Vagina (tissue), 2 donors: ENCODE results near the gene ETV7. TPM values are rescaled to one million over a fixed set of nuclear protein-coding genes. Genes with fewer than 3 reads are reported as not detected.

Experiments used
- DNase-seq, 2 donors: peaks; one replicate each; pipeline ENCODE4 v3.0.0-alpha.2; 2017; ENCODE audit errors: extremely low spot score in 2 of 2
- H3K27ac ChIP-seq: fragments of 200-600 bp; sonication (generic); one replicate; pipeline ENCODE4 v1.5.1; 2019
- H3K27me3 ChIP-seq: fragments of 200-600 bp; sonication (generic); one replicate; pipeline ENCODE4 v1.5.1; 2019
- H3K36me3 ChIP-seq, 2 donors: fragments of 200-600 bp; sonication (generic); one replicate each; pipeline ENCODE4 v1.5.1; 2017 to 2019
- H3K4me1 ChIP-seq: fragments of 200-600 bp; sonication (generic); one replicate; pipeline ENCODE4 v1.5.1; 2019
- H3K4me3 ChIP-seq, 2 donors: fragments of 200-600 bp; sonication (generic); 1 replicate in 1 of 2; 2 replicates in 1 of 2; pipeline ENCODE4 v1.5.1; 2016 to 2019
- H3K9me3 ChIP-seq: fragments of 200-600 bp; sonication (generic); one replicate; pipeline ENCODE4 v1.5.1; 2019
- POLR2A ChIP-seq, 2 donors: fragments of 450-650 bp; IDR thresholded peaks; one replicate each; pipeline ENCODE4 v1.6.1; 2017; ENCODE audit warnings: antibody characterized with exemption in 2 of 2, mild to moderate bottlenecking in 2 of 2, moderate library complexity in 2 of 2
- POLR2AphosphoS5 ChIP-seq, 2 donors: sonication (generic); formaldehyde crosslinking; IDR thresholded peaks; one replicate each; pipeline ENCODE4 v1.9.0; 2017; ENCODE audit warnings: antibody characterized with exemption in 2 of 2, mild to moderate bottlenecking in 2 of 2, low read depth in 1 of 2; ENCODE audit not compliant: insufficient read depth in 1 of 2
- intact Hi-C: fragments of 100-400 bp; cut with DNase I; formaldehyde crosslinking; loops from one replicate; pipeline ENCODE4 v1.15.1; 2023
- total RNA-seq: library from RNA; depleted of rRNA; stranded (reverse); fragments of >200 nt; gene quantifications from one replicate; pipeline ENCODE4 v1.2.3, GENCODE V29; 2016
- TF ChIP-seq, protein P1 (sequence below), 3 experiments: fragments of 450-650 bp in 2 of 3; fragments of 200-600 bp in 1 of 3; sonication (generic) in 1 of 3; IDR thresholded peaks; one replicate each; pipeline ENCODE4 v1.5.1; 2017 to 2019; ENCODE audit warnings: antibody characterized with exemption in 3 of 3, mild to moderate bottlenecking in 2 of 3, moderate library complexity in 2 of 3

Gene ETV7
- total RNA-seq, 1 donor from 2014 or later: 2.2 TPM

DNA sequence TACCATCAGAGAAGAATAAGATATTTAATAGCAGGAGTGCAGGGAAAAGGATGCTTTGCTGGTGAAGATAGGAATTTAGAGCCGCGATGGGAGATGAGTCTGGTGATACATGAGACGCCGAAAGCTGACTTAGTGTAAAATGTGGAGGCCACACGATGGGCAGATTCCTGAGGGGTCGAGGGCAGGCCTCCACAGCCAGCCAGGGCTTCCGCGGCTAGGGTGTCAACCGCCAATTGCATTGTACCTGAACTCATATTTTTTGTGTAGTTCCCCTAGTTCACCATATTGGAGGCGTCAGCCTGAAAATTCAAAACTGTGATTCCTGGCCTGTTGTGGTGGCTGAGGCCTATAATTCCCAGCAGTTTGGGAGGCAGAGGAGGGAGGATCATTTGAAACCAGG is 8.5 kb downstream of the ETV7 start:
- H3K9me3 ChIP-seq: no peaks in the 10 kb centered on the region
- intact Hi-C loops: no loop called here
- H3K27me3 ChIP-seq: no peaks in the 10 kb centered on the region
- no peak for DNase-seq
- H3K4me3 ChIP-seq: no peak overlapping the region
- H3K4me1 ChIP-seq: peaks cover 4% of the 10 kb centered on the region
- H3K36me3 ChIP-seq: no peaks in the 10 kb centered on the region
- H3K27ac ChIP-seq: no peak overlapping the region
- TF ChIP-seq POLR2AphosphoS5 (IDR thresholded peaks at IDR 0.05; ENCODE audit: insufficient read depth in 1 of 2, low read depth in 1 of 2): no peak
- TF ChIP-seq, protein P1, sequence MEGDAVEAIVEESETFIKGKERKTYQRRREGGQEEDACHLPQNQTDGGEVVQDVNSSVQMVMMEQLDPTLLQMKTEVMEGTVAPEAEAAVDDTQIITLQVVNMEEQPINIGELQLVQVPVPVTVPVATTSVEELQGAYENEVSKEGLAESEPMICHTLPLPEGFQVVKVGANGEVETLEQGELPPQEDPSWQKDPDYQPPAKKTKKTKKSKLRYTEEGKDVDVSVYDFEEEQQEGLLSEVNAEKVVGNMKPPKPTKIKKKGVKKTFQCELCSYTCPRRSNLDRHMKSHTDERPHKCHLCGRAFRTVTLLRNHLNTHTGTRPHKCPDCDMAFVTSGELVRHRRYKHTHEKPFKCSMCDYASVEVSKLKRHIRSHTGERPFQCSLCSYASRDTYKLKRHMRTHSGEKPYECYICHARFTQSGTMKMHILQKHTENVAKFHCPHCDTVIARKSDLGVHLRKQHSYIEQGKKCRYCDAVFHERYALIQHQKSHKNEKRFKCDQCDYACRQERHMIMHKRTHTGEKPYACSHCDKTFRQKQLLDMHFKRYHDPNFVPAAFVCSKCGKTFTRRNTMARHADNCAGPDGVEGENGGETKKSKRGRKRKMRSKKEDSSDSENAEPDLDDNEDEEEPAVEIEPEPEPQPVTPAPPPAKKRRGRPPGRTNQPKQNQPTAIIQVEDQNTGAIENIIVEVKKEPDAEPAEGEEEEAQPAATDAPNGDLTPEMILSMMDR (IDR thresholded peaks at IDR 0.05): no peak
- no peak for TF ChIP-seq POLR2A (IDR thresholded peaks at IDR 0.05)

DNA sequence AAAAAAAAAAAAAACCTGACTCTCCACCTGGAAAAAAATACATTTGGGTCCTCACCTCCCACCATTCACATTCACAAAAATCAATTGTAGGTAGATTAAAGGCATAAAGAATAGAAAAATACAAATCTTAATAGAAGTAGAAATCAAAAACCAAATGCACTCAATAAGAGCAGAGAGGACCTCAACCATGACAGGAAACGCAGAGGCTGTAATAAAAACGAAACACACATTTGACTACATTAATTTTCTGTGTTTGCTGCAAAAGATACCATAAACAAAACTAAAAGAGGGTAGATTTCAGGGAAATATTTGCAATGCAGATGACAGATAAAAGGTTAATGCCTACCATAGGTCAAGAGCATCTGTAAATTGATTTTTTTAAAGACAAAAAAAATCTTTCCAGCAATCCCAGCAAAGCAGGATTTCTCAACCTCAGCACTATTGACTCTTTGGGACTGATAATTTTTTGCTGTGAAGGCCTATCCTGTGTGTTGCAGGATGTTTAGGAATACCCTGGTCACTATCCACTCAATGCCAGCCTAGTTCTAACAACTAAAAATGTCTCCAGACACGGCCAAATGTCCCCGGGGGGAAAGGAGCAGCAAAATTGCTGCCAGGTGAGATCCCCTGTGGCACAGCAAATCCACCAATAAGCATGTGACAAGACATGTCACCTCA is 9.1 kb downstream of the ETV7 start:
- TF ChIP-seq, protein P1 (IDR thresholded peaks at IDR 0.05): no peak
- no peak for TF ChIP-seq POLR2AphosphoS5 (IDR thresholded peaks at IDR 0.05; ENCODE audit: insufficient read depth in 1 of 2, low read depth in 1 of 2)
- no peak for TF ChIP-seq POLR2A (IDR thresholded peaks at IDR 0.05)
- H3K27ac ChIP-seq: no peak overlapping the region
- intact Hi-C loops: no loop called here
- H3K4me3 ChIP-seq: no peak overlapping the region
- DNase-seq: no peak
- no peaks in the 10 kb centered on the region for H3K36me3 ChIP-seq
- H3K4me1 ChIP-seq: peaks cover 4% of the 10 kb centered on the region
- no peaks in the 10 kb centered on the region for H3K27me3 ChIP-seq
- no peaks in the 10 kb centered on the region for H3K9me3 ChIP-seq

DNA sequence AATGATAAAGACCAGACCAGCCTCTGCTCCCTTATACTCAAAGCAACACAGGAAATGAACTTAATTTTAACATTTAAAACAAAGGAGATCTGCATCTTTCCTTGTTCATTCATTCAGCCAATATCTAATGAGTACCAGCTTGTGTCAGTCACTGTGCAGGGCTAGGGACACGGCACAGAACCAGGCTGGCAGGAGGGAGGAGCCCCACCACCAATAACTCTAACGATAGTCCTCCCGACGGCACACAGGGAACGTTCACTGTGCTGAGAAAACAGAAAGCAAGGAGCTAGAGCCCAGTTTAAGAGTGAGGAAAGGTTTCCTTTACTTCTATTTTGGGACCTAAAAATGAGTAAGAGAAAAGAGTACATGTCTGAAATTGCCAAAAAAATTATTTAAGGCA is 9.9 kb downstream of the ETV7 start:
- H3K36me3 ChIP-seq: no peaks in the 10 kb centered on the region
- no peak overlapping the region for H3K27ac ChIP-seq
- H3K9me3 ChIP-seq: no peaks in the 10 kb centered on the region
- intact Hi-C loops: no loop called here
- no peak for DNase-seq
- no peak overlapping the region for H3K4me3 ChIP-seq
- peaks cover 4% of the 10 kb centered on the region for H3K4me1 ChIP-seq
- H3K27me3 ChIP-seq: no peaks in the 10 kb centered on the region
- TF ChIP-seq, protein P1 (IDR thresholded peaks at IDR 0.05): no peak
- TF ChIP-seq POLR2A (IDR thresholded peaks at IDR 0.05) (no peak), POLR2AphosphoS5 (IDR thresholded peaks at IDR 0.05; ENCODE audit: insufficient read depth in 1 of 2, low read depth in 1 of 2) (no peak)

DNA sequence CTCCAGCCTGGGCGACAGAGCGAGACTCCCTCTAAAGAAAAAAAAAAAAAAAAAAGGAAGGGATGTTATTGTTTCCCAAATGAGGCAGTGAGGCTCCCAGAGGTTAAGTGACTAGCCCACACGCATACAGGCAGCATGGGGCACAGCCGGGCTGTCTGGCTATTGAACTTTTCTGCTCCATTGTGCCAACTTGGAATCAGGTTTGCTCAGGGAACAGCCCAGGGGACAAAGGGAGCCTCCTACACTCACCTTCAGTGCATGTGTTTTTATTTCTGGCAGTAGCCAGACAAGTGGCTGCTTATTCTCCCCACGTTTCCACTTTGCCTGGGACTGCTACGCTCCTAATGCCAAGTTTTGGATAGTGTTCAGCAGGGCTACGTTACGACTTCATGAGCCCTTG is 10.7 kb downstream of the ETV7 start:
- Histone ChIP-seq H3K27ac (no peak overlapping the region), H3K4me3 (no peak overlapping the region), H3K4me1 (peaks cover 4% of the 10 kb centered on the region), H3K27me3 (no peaks in the 10 kb centered on the region), H3K36me3 (no peaks in the 10 kb centered on the region), H3K9me3 (no peaks in the 10 kb centered on the region)
- TF ChIP-seq, protein P1 (IDR thresholded peaks at IDR 0.05): no peak
- TF ChIP-seq POLR2A (IDR thresholded peaks at IDR 0.05) (no peak), POLR2AphosphoS5 (IDR thresholded peaks at IDR 0.05; ENCODE audit: insufficient read depth in 1 of 2, low read depth in 1 of 2) (no peak)
- no peak for DNase-seq
- intact Hi-C loops: no loop called here

DNA sequence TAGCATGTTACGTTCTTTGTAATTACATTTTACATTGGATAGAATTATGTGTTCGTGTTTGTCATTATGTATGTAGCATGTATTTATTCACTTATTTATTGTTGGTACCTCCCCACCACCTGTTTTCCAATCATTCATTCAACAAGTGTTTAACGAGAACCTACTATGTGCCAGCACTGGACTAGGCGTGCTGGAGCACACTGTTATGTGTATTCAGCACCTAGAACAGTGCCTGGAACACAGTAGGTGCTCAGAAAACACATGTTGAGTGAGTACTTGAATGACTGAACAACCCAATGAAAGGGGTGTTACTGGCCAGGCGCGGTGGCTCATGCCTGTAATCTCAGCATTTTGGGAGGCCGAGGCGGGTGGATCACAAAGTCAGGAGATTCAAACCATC is 11.3 kb downstream of the ETV7 start:
- Histone ChIP-seq H3K4me3 (no peak overlapping the region), H3K9me3 (no peaks in the 10 kb centered on the region), H3K4me1 (peaks cover 4% of the 10 kb centered on the region), H3K27me3 (no peaks in the 10 kb centered on the region), H3K27ac (no peak overlapping the region), H3K36me3 (no peaks in the 10 kb centered on the region)
- TF ChIP-seq POLR2A (IDR thresholded peaks at IDR 0.05) (no peak), POLR2AphosphoS5 (IDR thresholded peaks at IDR 0.05; ENCODE audit: insufficient read depth in 1 of 2, low read depth in 1 of 2) (no peak)
- TF ChIP-seq, protein P1 (IDR thresholded peaks at IDR 0.05): no peak
- intact Hi-C loops: no loop called here
- DNase-seq: no peak
